Bronchial epithelial cell (primary cell): ENCODE measurements around the gene WSCD1. TPM values are rescaled to one million over a fixed set of nuclear protein-coding genes. Genes with fewer than 3 reads are reported as not detected.

ENCODE experiments used
- DNase-seq: peaks from one replicate; pipeline ENCODE4 v3.0.0-alpha.2; 2010; ENCODE audit warnings: low read depth
- FAIRE-seq: peaks from 2 replicates; lab custom pipeline; 2011; peaks lifted over from hg19 to GRCh38; lab: Jason Lieb, UNC
- H3K27me3 ChIP-seq: 2 replicates; pipeline ENCODE4 v1.5.1; 2011; ENCODE audit warnings: low read length; ENCODE audit not compliant: control insufficient read depth, insufficient read depth
- H3K36me3 ChIP-seq: 2 replicates; pipeline ENCODE4 v1.5.1; 2011; ENCODE audit warnings: low read length; ENCODE audit not compliant: control insufficient read depth, insufficient read depth
- H3K4me3 ChIP-seq: 2 replicates; pipeline ENCODE4 v1.5.1; 2011; ENCODE audit warnings: mild to moderate bottlenecking, low read depth, low read length, control low read depth
- total RNA-seq: library from RNA; depleted of rRNA; stranded (reverse); fragments of >200 nt; gene quantifications from 2 replicates; pipeline ENCODE4 v1.2.1, GENCODE V29; 2014
- TF ChIP-seq, protein P1 (sequence below): IDR thresholded peaks from 2 replicates; pipeline ENCODE4 v1.5.1; 2011; ENCODE audit warnings: mild to moderate bottlenecking, moderate library complexity, low read length, control low read depth, inconsistent platforms; ENCODE audit not compliant: insufficient read depth, severe bottlenecking

WSCD1 gene
- 0.13 and 0.26 TPM in 2 replicates for total RNA-seq

DNA sequence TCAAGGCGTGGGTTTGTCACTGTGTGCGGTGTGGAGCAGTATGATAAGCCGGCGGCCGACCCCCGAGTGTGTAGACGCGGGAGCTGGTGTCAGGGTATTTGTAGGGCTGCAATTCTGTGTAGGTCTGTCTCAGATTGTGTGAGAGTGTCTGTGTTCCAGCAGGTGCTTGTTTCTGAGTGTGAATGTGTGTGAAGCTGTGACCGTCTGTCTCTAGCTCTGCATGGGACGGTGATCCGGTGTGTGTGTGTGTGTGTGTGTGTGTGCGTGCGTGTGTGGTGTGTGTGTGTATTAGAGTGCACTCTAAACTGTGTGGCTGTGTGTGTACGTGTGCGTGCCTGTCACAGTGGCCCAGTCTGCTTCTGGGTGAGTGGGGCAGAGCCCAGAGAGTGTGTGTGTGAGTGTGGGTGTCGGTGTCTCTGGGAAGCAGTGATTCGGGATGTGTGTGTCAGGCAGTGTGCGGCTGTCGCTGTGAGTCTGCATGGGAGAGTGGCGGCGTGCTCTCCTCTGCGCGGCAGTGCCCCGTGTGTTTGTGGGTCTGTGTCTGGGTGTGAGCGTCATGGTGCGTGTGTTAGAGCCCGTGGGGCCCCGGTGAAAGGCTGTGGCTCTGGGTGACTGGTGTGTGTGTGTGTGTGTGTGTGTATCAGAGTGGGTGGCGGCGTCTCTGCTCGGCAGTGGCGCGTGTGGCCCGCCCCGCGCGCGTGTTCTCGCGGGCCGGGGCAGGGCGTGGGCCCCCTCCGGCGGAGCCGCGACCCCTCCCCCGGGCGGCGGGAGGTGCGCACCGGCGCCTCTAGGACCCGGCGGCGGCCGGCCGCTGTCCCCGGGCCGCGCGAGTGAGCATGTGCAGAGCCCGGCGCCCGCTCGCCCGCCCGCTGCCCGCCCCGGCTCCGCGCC, at the start of gene WSCD1:
Gene WSCD1 (plus strand): TSS at position 841 of the 891 bp plus-strand sequence. CDS start 10,280 bp downstream, outside the sequence.
- TF ChIP-seq, protein P1, sequence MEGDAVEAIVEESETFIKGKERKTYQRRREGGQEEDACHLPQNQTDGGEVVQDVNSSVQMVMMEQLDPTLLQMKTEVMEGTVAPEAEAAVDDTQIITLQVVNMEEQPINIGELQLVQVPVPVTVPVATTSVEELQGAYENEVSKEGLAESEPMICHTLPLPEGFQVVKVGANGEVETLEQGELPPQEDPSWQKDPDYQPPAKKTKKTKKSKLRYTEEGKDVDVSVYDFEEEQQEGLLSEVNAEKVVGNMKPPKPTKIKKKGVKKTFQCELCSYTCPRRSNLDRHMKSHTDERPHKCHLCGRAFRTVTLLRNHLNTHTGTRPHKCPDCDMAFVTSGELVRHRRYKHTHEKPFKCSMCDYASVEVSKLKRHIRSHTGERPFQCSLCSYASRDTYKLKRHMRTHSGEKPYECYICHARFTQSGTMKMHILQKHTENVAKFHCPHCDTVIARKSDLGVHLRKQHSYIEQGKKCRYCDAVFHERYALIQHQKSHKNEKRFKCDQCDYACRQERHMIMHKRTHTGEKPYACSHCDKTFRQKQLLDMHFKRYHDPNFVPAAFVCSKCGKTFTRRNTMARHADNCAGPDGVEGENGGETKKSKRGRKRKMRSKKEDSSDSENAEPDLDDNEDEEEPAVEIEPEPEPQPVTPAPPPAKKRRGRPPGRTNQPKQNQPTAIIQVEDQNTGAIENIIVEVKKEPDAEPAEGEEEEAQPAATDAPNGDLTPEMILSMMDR = no peak
- no peaks in the 10 kb centered on the region for H3K36me3 ChIP-seq
- no peak within 1 kb of the TSS for H3K4me3 ChIP-seq
- DNase-seq = no peak
- peak; percentile 7 for FAIRE-seq
- H3K27me3 ChIP-seq = peaks cover 27% of the 10 kb centered on the region

DNA sequence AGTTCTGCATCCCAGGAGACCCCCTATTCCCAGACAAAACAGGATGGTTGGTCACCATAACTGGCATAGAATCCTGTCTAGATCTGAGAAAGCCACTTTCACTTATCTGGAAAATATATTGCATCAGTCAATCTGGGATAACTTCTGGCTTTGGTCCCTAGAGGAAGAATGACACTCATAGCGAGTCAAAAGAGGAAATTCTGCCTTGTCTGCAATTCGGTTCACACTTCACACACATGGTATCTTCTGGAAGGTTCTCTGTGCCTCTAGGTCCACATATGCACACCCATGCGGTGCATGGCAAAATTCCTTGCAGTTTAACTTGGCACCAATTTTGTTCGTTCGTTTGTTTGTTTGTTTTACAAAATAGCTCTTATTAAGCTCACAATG, 49.2 kb upstream of the WSCD1 start:
- no peaks in the 10 kb centered on the region for H3K36me3 ChIP-seq
- no peaks in the 10 kb centered on the region for H3K27me3 ChIP-seq
- DNase-seq = no peak
- no peak overlapping the region for H3K4me3 ChIP-seq
- FAIRE-seq = no peak
- TF ChIP-seq, protein P1 = no peak

DNA sequence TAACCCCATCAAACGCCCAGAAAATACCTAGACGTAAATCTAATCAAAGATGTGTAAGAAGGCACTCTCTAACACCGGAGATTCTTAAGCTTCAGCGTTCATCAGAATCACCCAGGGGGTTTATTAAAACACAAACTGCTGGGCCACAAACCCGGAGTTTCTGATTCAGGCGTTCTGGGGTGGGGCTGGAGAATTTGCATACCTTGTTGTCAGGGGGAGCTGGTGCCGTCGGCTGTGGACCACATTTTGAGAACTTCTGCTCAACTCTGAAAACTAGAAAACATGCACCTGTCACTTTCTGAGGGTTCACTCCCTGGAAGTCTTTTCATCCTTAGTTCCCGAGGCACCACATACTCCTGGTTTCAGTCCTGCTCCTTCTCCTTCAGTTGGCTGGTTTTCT, 48.6 kb upstream of the WSCD1 start:
- DNase-seq (no peak), FAIRE-seq (no peak)
- TF ChIP-seq, protein P1 = no peak
- no peak overlapping the region for H3K4me3 ChIP-seq
- H3K36me3 ChIP-seq = no peaks in the 10 kb centered on the region
- no peaks in the 10 kb centered on the region for H3K27me3 ChIP-seq

DNA sequence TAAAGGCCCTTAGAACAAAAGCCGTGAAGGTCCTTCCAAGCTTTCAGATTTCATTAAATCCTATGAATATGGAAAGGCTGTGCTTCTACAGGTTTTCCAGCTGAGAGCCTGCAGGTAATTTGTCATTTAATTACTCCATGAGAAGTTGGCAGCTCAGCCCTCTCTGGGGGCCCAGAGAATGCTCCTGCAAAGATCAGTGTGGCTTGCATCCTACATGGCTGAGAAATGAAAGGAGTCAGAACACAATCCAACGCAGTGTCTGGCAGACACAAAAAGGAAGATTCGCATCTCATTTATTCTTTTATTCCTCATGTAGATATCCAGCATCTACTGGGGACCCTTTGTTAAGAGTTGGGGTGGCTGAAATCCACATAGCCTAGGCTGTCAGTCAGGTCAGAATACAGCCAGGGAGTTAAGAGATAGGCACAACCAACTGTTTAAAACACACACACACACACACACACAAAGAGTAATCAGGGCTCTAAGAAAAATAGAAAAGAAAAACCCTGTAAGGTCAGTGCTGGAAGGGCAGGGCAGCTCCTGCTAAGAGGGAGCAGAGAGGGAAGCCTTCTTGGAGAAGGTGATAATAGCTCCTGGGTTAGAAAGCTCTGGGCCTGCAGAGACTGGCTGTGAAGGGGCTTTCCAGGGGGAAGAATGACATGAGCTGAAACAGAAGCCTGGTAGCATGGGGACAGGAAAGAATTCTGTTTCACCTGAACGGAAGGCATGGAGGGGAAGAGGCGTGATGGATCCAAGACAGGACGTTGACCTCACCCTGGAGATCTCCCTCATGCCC, 46.9 kb upstream of the WSCD1 start:
- TF ChIP-seq, protein P1 = no peak
- no peak for DNase-seq
- no peaks in the 10 kb centered on the region for H3K36me3 ChIP-seq
- no peak overlapping the region for H3K4me3 ChIP-seq
- no peak for FAIRE-seq
- no peaks in the 10 kb centered on the region for H3K27me3 ChIP-seq

DNA sequence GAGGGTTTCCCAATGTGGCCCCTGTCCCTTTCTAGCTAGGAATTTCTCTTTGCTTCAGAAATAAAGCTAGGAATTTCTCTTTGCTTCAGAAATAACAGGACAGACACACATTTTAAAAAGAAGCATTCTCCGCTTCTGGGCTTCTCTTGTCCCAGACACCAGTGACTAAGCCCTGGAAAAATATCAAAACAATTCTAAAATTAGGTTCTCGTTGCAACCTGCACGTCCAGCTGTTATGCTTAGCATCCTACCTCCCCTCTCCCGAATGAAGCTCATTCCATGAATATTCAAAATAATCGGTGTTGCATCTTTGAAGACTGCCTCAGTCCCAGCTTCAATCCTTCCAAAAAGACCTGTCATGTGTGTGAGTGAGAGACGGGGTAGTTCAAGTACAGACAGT, 45.6 kb upstream of the WSCD1 start:
- FAIRE-seq = no peak

More for the DNA sequence above, 45.6 kb upstream of the WSCD1 start:
- Histone ChIP-seq H3K4me3 (no peak overlapping the region), H3K36me3 (no peaks in the 10 kb centered on the region), H3K27me3 (no peaks in the 10 kb centered on the region)
- TF ChIP-seq, protein P1 = no peak
- DNase-seq = no peak
